Measurements from ENCODE around the gene UBE3B. TPM values are rescaled to one million over a fixed set of nuclear protein-coding genes. Genes with fewer than 3 reads are reported as not detected.

UBE3B gene
- total RNA-seq, 1 experiment from 2014 or later, result 17.0 TPM

DNA sequence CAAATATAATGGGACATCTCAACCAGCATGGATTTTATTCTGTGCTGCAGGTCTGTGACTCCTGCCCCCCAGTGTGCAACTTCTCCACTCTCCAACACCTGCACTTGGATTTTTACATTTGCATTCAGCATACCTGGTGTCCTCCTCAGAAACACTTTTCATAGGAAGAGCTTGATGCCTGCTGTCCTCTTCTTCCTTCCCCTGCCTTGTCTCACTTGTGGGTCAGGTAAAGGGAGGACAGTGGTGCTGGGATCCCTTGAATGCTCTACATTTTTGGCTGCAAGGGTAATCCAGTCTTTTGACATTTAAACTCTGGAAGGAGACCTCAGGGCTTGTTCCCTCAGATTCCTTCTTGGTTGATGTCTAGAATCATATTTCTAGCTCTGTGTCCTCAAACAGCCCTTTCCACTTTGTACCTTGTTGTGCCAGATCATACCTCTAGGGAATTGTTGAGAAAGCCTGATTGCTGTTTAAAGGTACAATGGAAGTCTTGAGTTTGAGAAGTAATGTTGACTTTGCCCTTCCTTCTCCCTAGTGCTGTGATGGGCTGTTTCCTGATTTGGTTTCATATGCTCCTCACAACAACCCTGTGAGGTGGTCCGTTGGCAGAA is 12.6 kb downstream of the UBE3B start:
- DNase-seq, result no peak

DNA sequence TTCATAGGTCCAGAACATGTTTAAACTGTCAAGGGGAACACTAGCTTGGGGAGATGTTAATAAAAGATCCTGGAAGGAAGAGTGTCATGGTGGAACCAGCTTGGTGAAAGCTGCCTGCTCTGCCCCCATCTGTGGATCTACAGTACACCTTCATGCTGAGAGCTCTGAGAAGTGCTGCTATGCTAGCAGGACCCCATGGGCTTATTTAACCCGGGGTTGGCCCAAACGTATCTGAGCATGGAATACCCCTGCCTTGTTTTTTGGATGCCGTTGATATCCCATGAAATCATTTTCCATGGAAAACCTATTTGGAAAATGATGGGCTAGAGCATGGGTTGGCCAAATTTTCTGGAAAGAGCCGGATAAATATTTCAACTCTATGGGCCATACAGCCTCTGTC is 14.2 kb downstream of the UBE3B start:
- no peak for DNase-seq
- Histone ChIP-seq H3K36me3 (replicated peaks; ENCODE audit: control insufficient read depth, insufficient read depth, low read length) (peaks cover 27% of the 10 kb centered on the region), H3K27me3 (ENCODE audit: control insufficient read depth, insufficient read depth, low read length) (no peaks in the 10 kb centered on the region), H3K4me3 (ENCODE audit: insufficient read depth, low read depth, low read length) (no peak overlapping the region)

More for the DNA sequence above, 12.6 kb downstream of the UBE3B start:
- Histone ChIP-seq H3K4me3 (ENCODE audit: insufficient read depth, low read depth, low read length) (no peak overlapping the region), H3K36me3 (replicated peaks; ENCODE audit: control insufficient read depth, insufficient read depth, low read length) (peaks cover 31% of the 10 kb centered on the region), H3K27me3 (ENCODE audit: control insufficient read depth, insufficient read depth, low read length) (no peaks in the 10 kb centered on the region)

DNA sequence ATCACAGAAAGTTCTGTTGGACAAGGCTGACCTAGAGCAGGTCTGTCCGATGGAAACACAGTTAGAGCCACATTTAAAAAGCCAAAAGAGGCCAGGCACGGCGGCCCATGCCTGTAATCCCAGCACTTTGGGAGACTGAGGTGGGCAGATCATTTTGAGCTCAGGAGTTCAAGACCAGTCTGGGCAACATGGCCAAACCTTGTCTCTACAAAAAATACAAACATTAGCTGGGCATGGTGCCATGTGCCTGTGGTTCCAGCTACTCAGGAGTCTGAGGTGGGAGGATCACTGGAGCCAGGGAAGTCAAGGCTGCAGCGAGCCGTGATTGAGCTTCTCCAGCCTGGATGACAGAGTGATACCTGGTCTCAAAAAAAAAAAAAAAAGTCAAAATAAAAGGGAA is 14.9 kb downstream of the UBE3B start:
- no peak overlapping the region for H3K4me3 ChIP-seq (ENCODE audit: insufficient read depth, low read depth, low read length)
- peaks cover 23% of the 10 kb centered on the region for H3K36me3 ChIP-seq (replicated peaks; ENCODE audit: control insufficient read depth, insufficient read depth, low read length)
- DNase-seq, result no peak
- no peaks in the 10 kb centered on the region for H3K27me3 ChIP-seq (ENCODE audit: control insufficient read depth, insufficient read depth, low read length)

DNA sequence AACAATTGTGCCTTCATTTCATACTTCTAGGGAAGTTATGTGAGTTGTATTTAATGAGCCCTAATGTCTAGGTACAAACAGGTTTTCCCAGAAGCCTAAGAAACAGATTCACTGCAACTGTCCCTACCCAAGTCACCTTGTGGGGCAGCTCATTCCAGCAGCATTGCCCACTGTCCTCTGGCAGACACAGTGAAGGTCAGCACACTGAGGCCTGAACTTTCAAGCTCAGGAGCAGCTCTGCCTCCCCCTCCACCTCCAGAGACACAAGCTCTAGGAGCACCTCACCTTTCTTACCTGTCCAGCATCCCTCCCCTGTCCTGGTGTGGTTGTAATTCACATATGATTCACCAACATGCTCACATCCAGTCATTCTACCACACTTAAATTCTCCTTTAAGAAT is 15.7 kb downstream of the UBE3B start:
- DNase-seq, result no peak
- Histone ChIP-seq H3K27me3 (ENCODE audit: control insufficient read depth, insufficient read depth, low read length) (no peaks in the 10 kb centered on the region), H3K4me3 (ENCODE audit: insufficient read depth, low read depth, low read length) (no peak overlapping the region), H3K36me3 (replicated peaks; ENCODE audit: control insufficient read depth, insufficient read depth, low read length) (peaks cover 18% of the 10 kb centered on the region)

DNA sequence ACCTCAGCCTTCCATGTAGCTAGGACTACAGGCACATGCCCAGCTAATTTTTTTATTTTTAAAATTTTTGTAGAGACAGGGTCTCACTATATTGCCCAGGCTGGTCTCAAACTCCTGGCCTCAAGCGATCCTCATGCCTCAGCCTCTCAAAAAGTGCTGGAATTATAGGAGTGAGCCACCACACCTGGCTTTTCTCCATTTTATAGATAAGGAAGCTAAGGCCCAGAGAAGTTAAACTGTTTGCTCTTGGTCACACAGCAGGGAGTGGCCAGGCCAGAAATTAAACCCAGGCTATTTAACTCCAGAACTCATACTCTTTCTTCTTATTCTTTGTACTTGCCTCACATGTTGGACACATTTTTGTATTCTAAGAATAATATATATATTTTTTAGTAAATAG is 16.5 kb downstream of the UBE3B start:
- DNase-seq, result no peak
- H3K4me3 ChIP-seq (ENCODE audit: insufficient read depth, low read depth, low read length), result no peak overlapping the region
- H3K36me3 ChIP-seq (replicated peaks; ENCODE audit: control insufficient read depth, insufficient read depth, low read length), result peaks cover 14% of the 10 kb centered on the region

DNA sequence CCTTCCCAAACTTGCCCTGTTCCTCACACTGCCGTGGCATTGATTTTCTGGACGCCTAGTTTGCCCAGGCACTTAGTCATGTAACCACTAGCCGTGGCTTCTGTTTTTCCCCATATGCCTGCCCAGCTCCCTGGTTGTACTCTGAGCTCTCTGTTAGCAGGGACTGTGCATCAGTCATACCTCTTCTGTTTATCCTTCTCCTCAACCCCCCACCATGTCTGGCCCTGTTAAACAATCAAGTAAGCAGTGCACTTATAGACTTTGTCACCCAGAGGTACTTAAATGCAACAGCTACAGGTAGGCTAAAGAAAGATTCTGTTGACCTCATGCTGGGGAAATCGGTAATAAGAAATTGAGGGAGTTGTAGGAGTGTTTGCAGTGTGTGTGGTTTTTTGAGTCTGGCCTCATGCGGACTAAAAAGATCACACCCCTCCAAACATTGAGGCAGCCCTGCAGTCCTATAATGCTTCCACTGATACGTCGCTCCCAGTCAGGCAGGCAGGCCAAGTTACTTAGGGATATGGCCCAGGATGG is 17.0 kb downstream of the UBE3B start:
- peaks cover 11% of the 10 kb centered on the region for H3K36me3 ChIP-seq (replicated peaks; ENCODE audit: control insufficient read depth, insufficient read depth, low read length)

More for the DNA sequence above, 16.5 kb downstream of the UBE3B start:
- H3K27me3 ChIP-seq (ENCODE audit: control insufficient read depth, insufficient read depth, low read length), result no peaks in the 10 kb centered on the region

GRCh38 chr12:109495012-109495411 is 17.6 kb downstream of the UBE3B start:
- no peaks in the 10 kb centered on the region for H3K27me3 ChIP-seq (ENCODE audit: control insufficient read depth, insufficient read depth, low read length)
- H3K4me3 ChIP-seq (ENCODE audit: insufficient read depth, low read depth, low read length), result no peak overlapping the region
- H3K36me3 ChIP-seq (replicated peaks; ENCODE audit: control insufficient read depth, insufficient read depth, low read length), result peaks cover 8% of the 10 kb centered on the region
- no peak for DNase-seq

More for the DNA sequence above, 17.0 kb downstream of the UBE3B start:
- Histone ChIP-seq H3K27me3 (ENCODE audit: control insufficient read depth, insufficient read depth, low read length) (no peaks in the 10 kb centered on the region), H3K4me3 (ENCODE audit: insufficient read depth, low read depth, low read length) (no peak overlapping the region)
- no peak for DNase-seq

GRCh38 chr12:109496306-109496705 is 18.9 kb downstream of the UBE3B start:
- no peaks in the 10 kb centered on the region for H3K27me3 ChIP-seq (ENCODE audit: control insufficient read depth, insufficient read depth, low read length)
- H3K4me3 ChIP-seq (ENCODE audit: insufficient read depth, low read depth, low read length), result no peak overlapping the region
- no peak for DNase-seq

GRCh38 chr12:109497675-109498074 is 20.2 kb downstream of the UBE3B start:
- Histone ChIP-seq H3K36me3 (replicated peaks; ENCODE audit: control insufficient read depth, insufficient read depth, low read length) (peaks cover 11% of the 10 kb centered on the region), H3K4me3 (ENCODE audit: insufficient read depth, low read depth, low read length) (no peak overlapping the region), H3K27me3 (ENCODE audit: control insufficient read depth, insufficient read depth, low read length) (no peaks in the 10 kb centered on the region)
- no peak for DNase-seq

More at GRCh38 chr12:109496306-109496705, 18.9 kb downstream of the UBE3B start:
- peaks cover 9% of the 10 kb centered on the region; the same call in 1 of the 2 replicates for H3K36me3 ChIP-seq (replicated peaks; ENCODE audit: control insufficient read depth, insufficient read depth, low read length)

GRCh38 chr12:109500406-109501185 is 23.2 kb downstream of the UBE3B start:
- no peak overlapping the region for H3K4me3 ChIP-seq (ENCODE audit: insufficient read depth, low read depth, low read length)
- H3K36me3 ChIP-seq (replicated peaks; ENCODE audit: control insufficient read depth, insufficient read depth, low read length), result peaks cover 11% of the 10 kb centered on the region
- H3K27me3 ChIP-seq (ENCODE audit: control insufficient read depth, insufficient read depth, low read length), result no peaks in the 10 kb centered on the region
- no peak for DNase-seq

GRCh38 chr12:109501299-109501698 is 23.9 kb downstream of the UBE3B start:
- Histone ChIP-seq H3K36me3 (replicated peaks; ENCODE audit: control insufficient read depth, insufficient read depth, low read length) (peaks cover 12% of the 10 kb centered on the region), H3K27me3 (ENCODE audit: control insufficient read depth, insufficient read depth, low read length) (no peaks in the 10 kb centered on the region), H3K4me3 (ENCODE audit: insufficient read depth, low read depth, low read length) (no peak overlapping the region)
- DNase-seq, result no peak

DNA sequence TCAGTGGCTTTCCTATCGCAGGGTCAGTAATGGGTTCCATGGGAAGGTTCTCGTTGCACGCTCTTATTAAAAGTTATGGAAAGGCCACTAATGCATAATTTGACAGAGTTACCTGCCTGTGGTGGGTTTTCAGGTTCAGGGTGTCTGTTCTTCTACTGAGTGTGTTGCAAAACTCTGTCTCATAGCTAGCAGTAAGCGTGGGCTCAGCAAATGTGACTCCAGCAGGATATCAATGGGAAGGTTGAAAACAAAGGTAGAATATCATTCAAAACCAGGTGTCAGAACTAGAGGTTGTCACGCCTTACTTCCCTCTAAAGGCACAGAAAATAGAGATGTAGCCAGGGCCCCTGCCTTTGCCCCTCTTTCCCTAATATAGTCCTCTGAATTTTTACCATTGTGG is 24.9 kb downstream of the UBE3B start:
- Histone ChIP-seq H3K27me3 (ENCODE audit: control insufficient read depth, insufficient read depth, low read length) (no peaks in the 10 kb centered on the region), H3K4me3 (ENCODE audit: insufficient read depth, low read depth, low read length) (no peak overlapping the region), H3K36me3 (replicated peaks; ENCODE audit: control insufficient read depth, insufficient read depth, low read length) (peaks cover 12% of the 10 kb centered on the region)
- no peak for DNase-seq

DNA sequence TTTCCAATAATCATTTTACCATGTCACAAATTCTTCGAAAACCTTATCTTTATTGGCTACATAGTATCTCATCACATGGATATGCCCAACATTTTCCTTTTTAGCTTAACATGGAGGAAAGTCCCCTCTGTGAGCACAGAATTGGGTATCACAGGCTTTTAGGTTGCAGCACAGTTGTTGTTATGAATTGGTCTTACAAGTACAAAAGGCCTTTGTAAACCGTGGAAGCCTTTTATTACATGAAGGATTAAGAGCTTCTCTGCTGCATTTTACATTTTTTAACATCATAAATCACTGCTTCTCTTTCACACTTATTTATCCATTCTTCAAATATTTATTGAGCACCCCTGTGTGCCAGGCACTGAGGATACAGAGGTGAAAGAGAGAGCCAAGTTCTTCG is 26.2 kb downstream of the UBE3B start:
- H3K27me3 ChIP-seq (ENCODE audit: control insufficient read depth, insufficient read depth, low read length), result no peaks in the 10 kb centered on the region
- DNase-seq, result no peak
- peaks cover 15% of the 10 kb centered on the region for H3K36me3 ChIP-seq (replicated peaks; ENCODE audit: control insufficient read depth, insufficient read depth, low read length)
- H3K4me3 ChIP-seq (ENCODE audit: insufficient read depth, low read depth, low read length), result no peak overlapping the region

DNA sequence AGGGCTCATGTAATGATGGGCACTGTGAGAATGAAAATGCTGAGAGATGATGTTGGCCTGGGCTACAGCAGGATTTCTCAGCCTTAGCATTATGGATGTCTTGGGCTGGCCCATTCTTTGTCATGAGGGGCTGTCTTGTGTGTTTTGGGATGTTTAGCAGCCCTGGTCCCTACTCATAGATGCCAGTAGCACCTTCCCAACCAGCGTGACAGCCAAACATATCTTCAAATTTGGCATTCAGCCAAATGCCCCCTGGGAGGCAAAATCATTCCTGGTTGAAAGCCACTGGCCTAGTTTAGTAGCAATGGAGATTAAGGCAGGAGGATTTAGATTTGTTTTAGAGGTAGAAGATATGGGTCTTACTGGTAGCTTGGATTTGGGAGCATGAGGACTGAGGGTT is 26.6 kb downstream of the UBE3B start:
- Histone ChIP-seq H3K36me3 (replicated peaks; ENCODE audit: control insufficient read depth, insufficient read depth, low read length) (peaks cover 15% of the 10 kb centered on the region), H3K27me3 (ENCODE audit: control insufficient read depth, insufficient read depth, low read length) (no peaks in the 10 kb centered on the region), H3K4me3 (ENCODE audit: insufficient read depth, low read depth, low read length) (no peak overlapping the region)
- no peak for DNase-seq

- Histone ChIP-seq H3K36me3 (replicated peaks; ENCODE audit: control insufficient read depth, insufficient read depth, low read length) (peaks cover 10% of the 10 kb centered on the region), H3K4me3 (ENCODE audit: insufficient read depth, low read depth, low read length) (no peak overlapping the region), H3K27me3 (ENCODE audit: control insufficient read depth, insufficient read depth, low read length) (no peaks in the 10 kb centered on the region)
- no peak for DNase-seq
Measured at GRCh38 chr12:109510196-109510595, 32.8 kb downstream of the UBE3B start.

Data from H7 (cell line).